GM13977 (cell line): Measurements from ENCODE around the gene CBX2.

Experiments
- DNase-seq: peaks from one replicate; pipeline ENCODE4 v3.0.0; 2012; ENCODE audit warnings: low spot score
- CTCF ChIP-seq: IDR thresholded peaks from 2 replicates; pipeline ENCODE4 v1.5.1; 2012; ENCODE audit warnings: mild to moderate bottlenecking, control low read depth; ENCODE audit not compliant: insufficient read depth; ENCODE audit errors: extremely low read depth, missing control alignments
- in situ Hi-C: fragments of 300-500 bp; cut with MboI; formaldehyde crosslinking; loops from one replicate; pipeline ENCODE4 v1.12.0; 2022; ENCODE audit warnings: low sequenced_read_pairs, low pct_unique_long_range_greater_than_20kb, mixed read lengths, inconsistent platforms; ENCODE audit not compliant: unreplicated experiment

CBX2 gene

GRCh38 chr17:79802039-79802735 is 24.2 kb downstream of the CBX2 start:
- in situ Hi-C loops, result no loop called here
- no peak for TF ChIP-seq CTCF
- no peak for DNase-seq

GRCh38 chr17:79802736-79803420 is 24.9 kb downstream of the CBX2 start:
- no peak for TF ChIP-seq CTCF
- in situ Hi-C loops, result no loop called here

GRCh38 chr17:79803421-79803996 is 25.6 kb downstream of the CBX2 start:
- no peak for DNase-seq
- in situ Hi-C loops, result no loop called here
- TF ChIP-seq CTCF, result no peak

More at GRCh38 chr17:79802736-79803420, 24.9 kb downstream of the CBX2 start:
- DNase-seq, result no peak

GRCh38 chr17:79803997-79804855 is 26.3 kb downstream of the CBX2 start:
- TF ChIP-seq CTCF, result no peak
- in situ Hi-C loops, result no loop called here
- DNase-seq, result peak; percentile 85

- in situ Hi-C loops, result no loop called here
- TF ChIP-seq CTCF, result no peak
- DNase-seq, result no peak
These were observed 27.1 kb downstream of the CBX2 start for GRCh38 chr17:79804856-79805696.
